ENCODE results near the gene CCT5. TPM values are rescaled to one million over a fixed set of nuclear protein-coding genes. Genes with fewer than 3 reads are reported as not detected.
A peak's percentile ranks its signal among the peaks of the same experiment; 100 is the strongest.

Gene CCT5
- polyA plus RNA-seq, 1 of the 3 experiments (the other 2 are of a cell fraction) = 378 TPM

- CTCF ChIA-PET = interaction anchor here (1.4 to 1.8 kb wide), 2 partner anchors 16 to 1076 kb away, joined by 4 to 6 read pairs; no protein-coding TSS in a partner anchor
- no peak overlapping the region for H3K9ac ChIP-seq
- DNase-seq = no peak
These were observed 17.7 kb upstream of the CCT5 start for GRCh38 chr5:10232386-10232785.

GRCh38 chr5:10233011-10233410 lies 17.1 kb upstream of the CCT5 start:
- DNase-seq = no peak
- ChIA-PET CTCF (interaction anchor here (0.6 to 2.1 kb wide), 23 partner anchors 9 to 1077 kb away, joined by 3 to 12 read pairs (median 4); no protein-coding TSS in a partner anchor), POLR2A (no interaction called here)
- no peak overlapping the region for H3K4me3 ChIP-seq (ENCODE audit: low read depth in 2 of 2, low read length in 1 of 2)
- peak overlapping the region in 1 of 2 experiments; percentile 63; a peak in 2 of 4 replicates for H3K27ac ChIP-seq (ENCODE audit: low read depth in 2 of 2, low read length in 1 of 2)
- H3K36me3 ChIP-seq (replicated peaks in 1 of 2; ENCODE audit: control insufficient read depth in 1 of 2, insufficient read depth in 2 of 2, low read length in 1 of 2) = peaks cover 8 to 25% of the 10 kb centered on the region in 2 experiments
- H3K4me2 ChIP-seq = peak overlapping the region; percentile 46
- H2AFZ ChIP-seq (ENCODE audit: low read depth) = 0 out of 2 replicates have a peak overlapping the region, but pooled peaks have one; percentile 67
- H3K9me2 ChIP-seq = no peaks in the 10 kb centered on the region
- no peaks in the 10 kb centered on the region for H3K79me2 ChIP-seq (ENCODE audit: insufficient read depth)
- H3K27me3 ChIP-seq (ENCODE audit: insufficient read depth) = no peaks in the 10 kb centered on the region
- H3K4me1 ChIP-seq (ENCODE audit: control insufficient read depth in 1 of 2, insufficient read depth in 2 of 2, low read depth in 1 of 2, low read length in 1 of 2) = peaks cover 0 to 25% of the 10 kb centered on the region in 2 experiments; a peak in 3 of 4 replicates
- 91% methylated on average over 7 of the region's 7 CpGs for WGBS (ENCODE audit: low lambda C conversion rate)
- no peaks in the 10 kb centered on the region for H4K20me1 ChIP-seq (ENCODE audit: insufficient read depth)
- H3F3A ChIP-seq (replicated peaks; ENCODE audit: insufficient read depth) = peaks cover 4% of the 10 kb centered on the region
- no peak overlapping the region for H3K9ac ChIP-seq
- no peaks in the 10 kb centered on the region for H3K9me3 ChIP-seq
- TF ChIP-seq NRF1 (IDR thresholded peaks at IDR 0.05; ENCODE audit: low read depth, low read length) (no peak), TEAD4 (IDR thresholded peaks at IDR 0.05; ENCODE audit: borderline replicate concordance, insufficient read depth) (no peak), RCOR1 (IDR thresholded peaks at IDR 0.05; ENCODE audit: low read length) (no peak), PBX3 (IDR thresholded peaks at IDR 0.05) (no peak), MEF2A (IDR thresholded peaks at IDR 0.05; ENCODE audit: borderline replicate concordance, low read depth) (no peak), IRF3 (IDR thresholded peaks at IDR 0.05; ENCODE audit: low read depth, low read length) (no peak), CTCF (IDR thresholded peaks at IDR 0.05) (no peak), USF2 (IDR thresholded peaks at IDR 0.05; ENCODE audit: borderline replicate concordance, low read depth, low read length) (no peak)

More at GRCh38 chr5:10232386-10232785, 17.7 kb upstream of the CCT5 start:
- no peaks in the 10 kb centered on the region for H3K9me2 ChIP-seq
- no peak overlapping the region for H3K4me2 ChIP-seq
- no peak overlapping the region for H3K4me3 ChIP-seq (ENCODE audit: low read depth in 2 of 2, low read length in 1 of 2)
- POLR2A ChIA-PET = interaction anchor here (0.6 kb wide), 1 partner anchor 371 kb away, joined by 4 read pairs; no protein-coding TSS in a partner anchor
- no peak overlapping the region for H3K27ac ChIP-seq (ENCODE audit: low read depth in 2 of 2, low read length in 1 of 2)
- 97% methylated on average over 9 of the region's 9 CpGs for WGBS (ENCODE audit: low lambda C conversion rate)
- no peaks in the 10 kb centered on the region for H3K79me2 ChIP-seq (ENCODE audit: insufficient read depth)
- TF ChIP-seq IRF3 (IDR thresholded peaks at IDR 0.05; ENCODE audit: low read depth, low read length) = no peak
- no peak for TF ChIP-seq TEAD4 (IDR thresholded peaks at IDR 0.05; ENCODE audit: borderline replicate concordance, insufficient read depth)
- no peak for TF ChIP-seq PBX3 (IDR thresholded peaks at IDR 0.05)
- TF ChIP-seq POLR2AphosphoS5 (IDR thresholded peaks at IDR 0.05; ENCODE audit: low read depth, low read length) = no peak
- TF ChIP-seq FOXJ3 (CRISPR knock-in tag; IDR thresholded peaks at IDR 0.05) = no peak
- TF ChIP-seq MAX (IDR thresholded peaks at IDR 0.05; ENCODE audit: low read depth) = no peak
- no peak for TF ChIP-seq YY1 (IDR thresholded peaks at IDR 0.05; ENCODE audit: low read depth)
- no peak for TF ChIP-seq EZH2phosphoT487 (IDR thresholded peaks at IDR 0.05; ENCODE audit: borderline replicate concordance, low read depth)
- no peak for TF ChIP-seq JUND (IDR thresholded peaks at IDR 0.05)
- no peak for TF ChIP-seq TCF12 (IDR thresholded peaks at IDR 0.05)
- no peak for TF ChIP-seq FOXM1 (IDR thresholded peaks at IDR 0.05; ENCODE audit: low read depth)
- no peak for TF ChIP-seq SMC3 (IDR thresholded peaks at IDR 0.05; ENCODE audit: low read depth, low read length)
- no peak for TF ChIP-seq GABPA (IDR thresholded peaks at IDR 0.05; ENCODE audit: low read depth)
- TF ChIP-seq EP300 (IDR thresholded peaks at IDR 0.05; ENCODE audit: borderline replicate concordance in 1 of 2, low read depth in 1 of 2, low read length in 1 of 2) = no peak
- no peaks in the 10 kb centered on the region for H3K9me3 ChIP-seq
- H4K20me1 ChIP-seq (ENCODE audit: insufficient read depth) = no peaks in the 10 kb centered on the region
- H2AFZ ChIP-seq (ENCODE audit: low read depth) = no peak overlapping the region
- peaks cover 8 to 25% of the 10 kb centered on the region in 2 experiments for H3K36me3 ChIP-seq (replicated peaks in 1 of 2; ENCODE audit: control insufficient read depth in 1 of 2, insufficient read depth in 2 of 2, low read length in 1 of 2)
- H3K4me1 ChIP-seq (ENCODE audit: control insufficient read depth in 1 of 2, insufficient read depth in 2 of 2, low read depth in 1 of 2, low read length in 1 of 2) = peaks cover 0 to 25% of the 10 kb centered on the region in 2 experiments; a peak in 3 of 4 replicates
- H3F3A ChIP-seq (replicated peaks; ENCODE audit: insufficient read depth) = peaks cover 4% of the 10 kb centered on the region
- no peaks in the 10 kb centered on the region for H3K27me3 ChIP-seq (ENCODE audit: insufficient read depth)
